Measurements from ENCODE around the gene MSMB.

Gene MSMB

GRCh38 chr10:46077731-46078413, 31.8 kb upstream of the MSMB start:
- no peak for DNase-seq
- H3K27me3 Mint-ChIP-seq (ENCODE audit: low read depth, poor library complexity) = peaks cover 6% of the 10 kb centered on the region
- peak overlapping the region; percentile 62 for H3K27ac Mint-ChIP-seq
- H3K9me3 Mint-ChIP-seq = peaks cover 15% of the 10 kb centered on the region
- TF ChIP-seq CTCF (IDR thresholded peaks at IDR 0.05) = no peak
- H3K4me1 Mint-ChIP-seq = peaks cover 13% of the 10 kb centered on the region
- no peak overlapping the region for H3K4me3 Mint-ChIP-seq
- H3K36me3 Mint-ChIP-seq (ENCODE audit: low read depth) = no peaks in the 10 kb centered on the region

DNA sequence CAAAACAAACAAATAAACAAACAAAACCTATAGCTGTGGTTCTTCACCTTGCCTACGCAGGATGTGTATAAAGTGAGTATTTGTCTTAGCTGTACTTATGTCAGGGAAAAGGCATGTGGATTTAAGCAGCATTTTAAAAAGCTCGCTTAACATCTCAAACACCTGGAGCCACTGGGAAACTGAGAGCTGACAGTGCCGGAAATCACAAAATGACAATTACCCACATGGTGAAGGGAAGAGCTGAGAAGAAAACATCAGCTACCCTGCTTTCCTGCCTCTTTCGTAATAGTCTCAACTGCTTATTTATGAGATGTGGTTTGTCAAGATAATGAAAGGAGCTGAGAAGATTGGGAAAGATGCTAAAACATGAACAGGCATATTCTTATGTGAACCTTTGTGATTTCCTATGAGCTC, 31.1 kb upstream of the MSMB start:
- DNase-seq = no peak
- Mint-ChIP-seq H3K27me3 (ENCODE audit: low read depth, poor library complexity) (peaks cover 6% of the 10 kb centered on the region), H3K4me1 (peaks cover 13% of the 10 kb centered on the region), H3K27ac (no peak overlapping the region), H3K4me3 (no peak overlapping the region), H3K36me3 (ENCODE audit: low read depth) (no peaks in the 10 kb centered on the region), H3K9me3 (peaks cover 13% of the 10 kb centered on the region)
- TF ChIP-seq CTCF (IDR thresholded peaks at IDR 0.05) = no peak

DNA sequence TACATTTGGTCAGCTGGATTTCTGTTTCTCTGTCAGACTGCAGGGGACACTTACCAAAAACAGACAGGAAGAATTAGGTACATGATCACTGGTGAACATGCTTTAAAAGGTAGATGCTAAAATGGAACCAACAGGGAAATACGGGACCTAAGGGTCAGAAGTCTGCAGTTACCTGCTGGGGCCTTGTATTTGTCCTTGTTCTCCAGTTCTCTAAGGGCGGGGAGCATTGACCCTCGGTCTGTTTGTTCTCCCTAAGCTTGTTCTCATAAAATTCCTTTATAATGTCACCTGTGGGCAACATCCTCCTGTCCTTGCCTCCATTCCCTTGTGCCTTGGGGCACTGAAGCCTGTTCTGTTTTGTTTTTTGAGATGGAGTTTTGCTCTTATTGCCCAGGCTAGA, 29.8 kb upstream of the MSMB start:
- no peak overlapping the region for H3K4me3 Mint-ChIP-seq

GRCh38 chr10:46074196-46074946, 28.3 kb upstream of the MSMB start:
- H3K27ac Mint-ChIP-seq = no peak overlapping the region
- no peaks in the 10 kb centered on the region for H3K36me3 Mint-ChIP-seq (ENCODE audit: low read depth)
- H3K9me3 Mint-ChIP-seq = peaks cover 14% of the 10 kb centered on the region
- H3K27me3 Mint-ChIP-seq (ENCODE audit: low read depth, poor library complexity) = peaks cover 6% of the 10 kb centered on the region
- TF ChIP-seq CTCF (IDR thresholded peaks at IDR 0.05) = no peak
- H3K4me1 Mint-ChIP-seq = peaks cover 8% of the 10 kb centered on the region
- no peak for DNase-seq
- no peak overlapping the region for H3K4me3 Mint-ChIP-seq

More for the DNA sequence above, 29.8 kb upstream of the MSMB start:
- peaks cover 14% of the 10 kb centered on the region for H3K9me3 Mint-ChIP-seq
- no peak for DNase-seq
- H3K4me1 Mint-ChIP-seq = peaks cover 8% of the 10 kb centered on the region
- no peak for TF ChIP-seq CTCF (IDR thresholded peaks at IDR 0.05)
- H3K27me3 Mint-ChIP-seq (ENCODE audit: low read depth, poor library complexity) = peaks cover 6% of the 10 kb centered on the region
- H3K27ac Mint-ChIP-seq = no peak overlapping the region
- H3K36me3 Mint-ChIP-seq (ENCODE audit: low read depth) = no peaks in the 10 kb centered on the region

- H3K4me1 Mint-ChIP-seq = peaks cover 8% of the 10 kb centered on the region
- no peak for TF ChIP-seq CTCF (IDR thresholded peaks at IDR 0.05)
Observed at GRCh38 chr10:46073564-46073963, 27.5 kb upstream of the MSMB start.

More at GRCh38 chr10:46073564-46073963, 27.5 kb upstream of the MSMB start:
- no peak overlapping the region for H3K4me3 Mint-ChIP-seq
- H3K27me3 Mint-ChIP-seq (ENCODE audit: low read depth, poor library complexity) = peaks cover 3% of the 10 kb centered on the region
- DNase-seq = no peak
- peaks cover 14% of the 10 kb centered on the region for H3K9me3 Mint-ChIP-seq
- no peaks in the 10 kb centered on the region for H3K36me3 Mint-ChIP-seq (ENCODE audit: low read depth)
- no peak overlapping the region for H3K27ac Mint-ChIP-seq
